ENCODE measurements around the gene RPS21.

Gene RPS21

DNA sequence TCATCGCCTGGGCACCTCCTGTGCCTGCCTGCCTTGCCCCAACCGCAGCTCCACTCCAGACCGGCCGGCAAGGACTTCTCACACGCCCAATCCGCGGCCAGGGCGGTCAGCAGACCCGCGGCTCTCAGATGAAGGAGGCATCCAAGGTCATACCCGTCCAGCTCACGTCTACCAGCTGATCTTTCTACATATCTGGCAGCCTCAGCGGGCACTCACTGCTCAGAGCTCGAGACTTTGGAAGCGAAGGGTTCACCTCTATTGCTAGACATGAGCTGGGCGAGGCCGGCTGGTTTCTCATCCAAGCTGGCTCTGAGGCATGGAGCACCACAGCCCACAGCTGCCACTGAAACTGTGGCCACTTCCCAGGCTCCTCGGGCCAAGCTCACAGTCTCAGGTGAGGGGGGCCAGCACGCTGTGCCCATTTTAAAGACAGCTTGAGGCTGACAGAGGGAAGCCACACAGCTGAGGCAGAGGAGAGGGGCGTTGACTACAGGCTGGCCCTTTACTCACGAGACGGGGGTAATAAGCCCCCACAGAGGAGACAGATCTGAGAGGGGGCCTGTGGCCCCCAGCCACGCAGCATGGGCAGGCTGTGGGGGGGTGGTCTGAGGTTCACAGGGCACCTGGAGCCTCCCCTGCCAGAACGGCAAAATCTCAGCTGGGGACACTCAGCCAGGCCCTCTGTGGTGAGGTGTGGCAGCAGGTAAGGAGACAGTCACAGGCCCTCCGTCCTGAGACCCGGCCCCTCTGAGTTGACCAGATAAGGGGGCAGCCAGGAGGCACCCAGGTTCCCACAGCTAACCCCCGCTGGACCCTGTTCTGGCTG is 21.8 kb upstream of the RPS21 start:
- DNase-seq (ENCODE audit: low read depth in 1 of 2, low spot score in 1 of 2) = no peak
- H3K27me3 ChIP-seq (ENCODE audit: insufficient read depth, poor library complexity, severe bottlenecking) = peaks cover 31% of the 10 kb centered on the region
- TF ChIP-seq GABPA (IDR thresholded peaks at IDR 0.05; ENCODE audit: low read depth) (no peak), POLR2AphosphoS5 (IDR thresholded peaks at IDR 0.05; ENCODE audit: low read depth) (no peak), SPI1 (IDR thresholded peaks at IDR 0.05; ENCODE audit: borderline replicate concordance, low read depth) (no peak)
- TF ChIP-seq, protein P1, sequence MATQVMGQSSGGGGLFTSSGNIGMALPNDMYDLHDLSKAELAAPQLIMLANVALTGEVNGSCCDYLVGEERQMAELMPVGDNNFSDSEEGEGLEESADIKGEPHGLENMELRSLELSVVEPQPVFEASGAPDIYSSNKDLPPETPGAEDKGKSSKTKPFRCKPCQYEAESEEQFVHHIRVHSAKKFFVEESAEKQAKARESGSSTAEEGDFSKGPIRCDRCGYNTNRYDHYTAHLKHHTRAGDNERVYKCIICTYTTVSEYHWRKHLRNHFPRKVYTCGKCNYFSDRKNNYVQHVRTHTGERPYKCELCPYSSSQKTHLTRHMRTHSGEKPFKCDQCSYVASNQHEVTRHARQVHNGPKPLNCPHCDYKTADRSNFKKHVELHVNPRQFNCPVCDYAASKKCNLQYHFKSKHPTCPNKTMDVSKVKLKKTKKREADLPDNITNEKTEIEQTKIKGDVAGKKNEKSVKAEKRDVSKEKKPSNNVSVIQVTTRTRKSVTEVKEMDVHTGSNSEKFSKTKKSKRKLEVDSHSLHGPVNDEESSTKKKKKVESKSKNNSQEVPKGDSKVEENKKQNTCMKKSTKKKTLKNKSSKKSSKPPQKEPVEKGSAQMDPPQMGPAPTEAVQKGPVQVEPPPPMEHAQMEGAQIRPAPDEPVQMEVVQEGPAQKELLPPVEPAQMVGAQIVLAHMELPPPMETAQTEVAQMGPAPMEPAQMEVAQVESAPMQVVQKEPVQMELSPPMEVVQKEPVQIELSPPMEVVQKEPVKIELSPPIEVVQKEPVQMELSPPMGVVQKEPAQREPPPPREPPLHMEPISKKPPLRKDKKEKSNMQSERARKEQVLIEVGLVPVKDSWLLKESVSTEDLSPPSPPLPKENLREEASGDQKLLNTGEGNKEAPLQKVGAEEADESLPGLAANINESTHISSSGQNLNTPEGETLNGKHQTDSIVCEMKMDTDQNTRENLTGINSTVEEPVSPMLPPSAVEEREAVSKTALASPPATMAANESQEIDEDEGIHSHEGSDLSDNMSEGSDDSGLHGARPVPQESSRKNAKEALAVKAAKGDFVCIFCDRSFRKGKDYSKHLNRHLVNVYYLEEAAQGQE (IDR thresholded peaks at IDR 0.05; ENCODE audit: insufficient replicate concordance, low read depth) = no peak
- TF ChIP-seq, protein P2, sequence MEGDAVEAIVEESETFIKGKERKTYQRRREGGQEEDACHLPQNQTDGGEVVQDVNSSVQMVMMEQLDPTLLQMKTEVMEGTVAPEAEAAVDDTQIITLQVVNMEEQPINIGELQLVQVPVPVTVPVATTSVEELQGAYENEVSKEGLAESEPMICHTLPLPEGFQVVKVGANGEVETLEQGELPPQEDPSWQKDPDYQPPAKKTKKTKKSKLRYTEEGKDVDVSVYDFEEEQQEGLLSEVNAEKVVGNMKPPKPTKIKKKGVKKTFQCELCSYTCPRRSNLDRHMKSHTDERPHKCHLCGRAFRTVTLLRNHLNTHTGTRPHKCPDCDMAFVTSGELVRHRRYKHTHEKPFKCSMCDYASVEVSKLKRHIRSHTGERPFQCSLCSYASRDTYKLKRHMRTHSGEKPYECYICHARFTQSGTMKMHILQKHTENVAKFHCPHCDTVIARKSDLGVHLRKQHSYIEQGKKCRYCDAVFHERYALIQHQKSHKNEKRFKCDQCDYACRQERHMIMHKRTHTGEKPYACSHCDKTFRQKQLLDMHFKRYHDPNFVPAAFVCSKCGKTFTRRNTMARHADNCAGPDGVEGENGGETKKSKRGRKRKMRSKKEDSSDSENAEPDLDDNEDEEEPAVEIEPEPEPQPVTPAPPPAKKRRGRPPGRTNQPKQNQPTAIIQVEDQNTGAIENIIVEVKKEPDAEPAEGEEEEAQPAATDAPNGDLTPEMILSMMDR (IDR thresholded peaks at IDR 0.05; ENCODE audit: insufficient read depth, low read length) = no peak
- H3K27ac ChIP-seq (replicated peaks) = no peak overlapping the region
- no peak overlapping the region for H3K4me3 ChIP-seq (replicated peaks; ENCODE audit: insufficient read depth, low read length)

DNA sequence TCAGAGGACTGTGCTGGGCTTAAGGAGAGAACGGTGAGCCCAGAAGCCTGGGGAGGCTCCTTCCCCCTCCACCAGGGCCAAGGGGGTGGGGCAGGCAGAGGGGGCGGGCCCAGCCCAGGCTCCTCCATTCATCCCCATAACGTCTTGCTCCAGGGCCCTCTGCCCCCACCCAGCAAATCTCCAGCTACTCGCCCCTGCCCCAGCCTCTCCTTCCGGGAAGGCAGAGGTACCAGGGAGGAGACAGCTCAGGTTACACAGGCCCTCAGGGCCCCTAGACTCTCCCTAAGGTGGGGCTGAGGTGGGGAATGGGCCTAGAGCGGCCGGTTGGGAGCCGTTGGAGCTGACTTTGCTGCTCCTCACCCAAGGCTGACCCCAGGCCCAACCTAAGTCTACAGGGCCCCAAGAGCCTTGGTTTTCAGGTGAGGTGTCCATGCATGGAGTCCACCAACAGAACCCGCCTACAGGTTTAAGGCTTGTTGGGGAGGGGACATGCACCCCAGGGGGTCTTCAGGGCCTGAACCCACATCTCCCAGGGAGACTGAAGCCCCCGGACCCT is 21.0 kb upstream of the RPS21 start:
- H3K4me3 ChIP-seq (replicated peaks; ENCODE audit: insufficient read depth, low read length) = no peak overlapping the region
- TF ChIP-seq GABPA (IDR thresholded peaks at IDR 0.05; ENCODE audit: low read depth) = no peak
- TF ChIP-seq, protein P1 (IDR thresholded peaks at IDR 0.05; ENCODE audit: insufficient replicate concordance, low read depth) = no peak
- no peak for TF ChIP-seq POLR2AphosphoS5 (IDR thresholded peaks at IDR 0.05; ENCODE audit: low read depth)
- DNase-seq (ENCODE audit: low read depth in 1 of 2, low spot score in 1 of 2) = no peak
- no peak overlapping the region for H3K27ac ChIP-seq (replicated peaks)
- H3K27me3 ChIP-seq (ENCODE audit: insufficient read depth, poor library complexity, severe bottlenecking) = peaks cover 31% of the 10 kb centered on the region

DNA sequence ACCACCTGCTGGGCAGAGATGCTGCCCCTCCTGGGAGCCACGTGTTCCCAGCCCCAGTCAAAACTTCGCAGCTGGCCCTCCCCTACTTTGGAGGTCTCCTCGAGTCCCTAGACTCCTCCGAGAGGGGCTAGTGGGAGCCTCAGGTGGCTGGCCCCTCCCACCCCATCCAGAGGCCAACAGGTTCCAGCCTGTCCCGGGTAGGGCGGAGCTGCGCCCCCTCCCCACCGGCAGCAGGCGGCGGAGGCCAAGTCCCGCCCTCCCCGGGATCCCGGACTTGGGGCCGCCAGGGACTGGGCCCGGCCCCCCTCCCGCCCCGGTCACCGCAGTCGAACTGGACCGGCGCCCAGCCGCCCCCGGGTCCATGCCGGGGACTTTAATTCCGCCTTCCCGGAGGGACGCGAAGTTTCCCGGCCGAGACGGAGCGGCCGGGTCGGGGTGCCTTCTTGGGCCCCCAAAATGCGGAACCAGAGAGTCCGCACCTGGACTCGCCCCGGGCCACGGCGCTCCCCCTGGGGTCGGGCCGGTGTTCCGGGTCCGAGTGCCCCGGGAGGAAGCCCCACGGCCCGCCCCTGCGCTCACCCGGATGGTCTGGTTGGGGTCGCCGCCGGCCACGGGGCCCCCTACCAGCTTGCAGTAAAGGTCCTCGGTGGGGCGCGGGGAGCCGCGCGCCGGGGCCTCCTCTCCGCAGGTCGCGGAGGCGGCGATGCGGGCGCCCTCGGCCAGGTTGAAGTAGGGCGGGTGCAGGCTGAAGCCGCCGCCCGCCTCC is 20.4 kb upstream of the RPS21 start:
- DNase-seq (ENCODE audit: low read depth in 1 of 2, low spot score in 1 of 2) = no peak
- H3K27ac ChIP-seq (replicated peaks) = no peak overlapping the region
- peaks cover 31% of the 10 kb centered on the region for H3K27me3 ChIP-seq (ENCODE audit: insufficient read depth, poor library complexity, severe bottlenecking)
- TF ChIP-seq GABPA (IDR thresholded peaks at IDR 0.05; ENCODE audit: low read depth) (no peak), POLR2AphosphoS5 (IDR thresholded peaks at IDR 0.05; ENCODE audit: low read depth) (no peak), SPI1 (IDR thresholded peaks at IDR 0.05; ENCODE audit: borderline replicate concordance, low read depth) (no peak)
- TF ChIP-seq, protein P2 (IDR thresholded peaks at IDR 0.05; ENCODE audit: insufficient read depth, low read length) = no peak
- TF ChIP-seq, protein P1 (IDR thresholded peaks at IDR 0.05; ENCODE audit: insufficient replicate concordance, low read depth) = no peak
- H3K4me3 ChIP-seq (replicated peaks; ENCODE audit: insufficient read depth, low read length) = peak overlapping the region; percentile 38
